Activated CD4-positive, alpha-beta T cell treated with anti-CD3 and anti-CD28 coated beads, Interleukin-2, Interleukin-4, amounts not matched to agents 100 ng/mL and 50 ng/mL, durations not matched to agents 16 hours and 8 hours (primary cell): ENCODE measurements around the gene MYO9A.
A peak's percentile ranks its signal among the peaks of the same experiment; 100 is the strongest.

Experiments
- DNase-seq: peaks from one replicate; pipeline ENCODE4 v3.0.0-alpha.2; 2020; ENCODE audit warnings: low spot score

The MYO9A gene

DNA sequence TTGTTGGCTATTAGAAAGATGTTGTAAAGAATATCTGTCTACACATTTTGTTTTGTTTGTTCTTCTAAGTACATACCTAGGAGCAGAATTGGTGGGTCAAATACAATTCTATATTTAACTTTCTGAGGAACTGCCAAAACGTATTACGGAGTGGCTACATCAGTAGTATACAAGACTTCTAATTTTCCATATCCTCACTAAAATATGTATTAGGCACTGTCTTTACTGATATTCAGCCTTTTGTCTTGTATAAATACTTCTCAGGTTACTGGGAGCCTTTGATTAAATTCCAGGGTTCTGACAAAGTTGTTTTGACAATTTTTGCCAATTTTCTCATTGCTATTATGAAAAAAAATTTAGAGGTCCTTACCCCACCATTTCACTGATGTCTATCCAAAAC lies 160.9 kb downstream of the MYO9A start:
- no peak for DNase-seq

DNA sequence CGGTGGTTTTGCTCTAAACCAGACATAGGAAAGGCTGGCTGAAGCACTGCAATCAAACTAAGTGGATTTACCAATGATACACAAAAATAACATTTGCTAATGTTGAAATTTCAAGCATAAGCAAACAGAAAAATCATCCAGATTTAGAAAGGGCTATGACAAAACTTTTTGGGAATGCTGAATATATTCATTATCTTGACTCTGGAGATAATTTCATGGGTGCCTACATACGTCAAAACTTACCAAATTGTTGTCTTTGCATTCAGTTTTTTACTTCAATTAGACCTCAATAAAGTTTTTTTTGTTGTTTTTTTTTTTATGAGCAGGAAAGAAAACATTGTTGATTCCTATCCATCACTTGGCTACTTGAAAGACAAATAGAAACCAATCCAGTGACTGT lies 166.8 kb downstream of the MYO9A start:
- no peak for DNase-seq

DNA sequence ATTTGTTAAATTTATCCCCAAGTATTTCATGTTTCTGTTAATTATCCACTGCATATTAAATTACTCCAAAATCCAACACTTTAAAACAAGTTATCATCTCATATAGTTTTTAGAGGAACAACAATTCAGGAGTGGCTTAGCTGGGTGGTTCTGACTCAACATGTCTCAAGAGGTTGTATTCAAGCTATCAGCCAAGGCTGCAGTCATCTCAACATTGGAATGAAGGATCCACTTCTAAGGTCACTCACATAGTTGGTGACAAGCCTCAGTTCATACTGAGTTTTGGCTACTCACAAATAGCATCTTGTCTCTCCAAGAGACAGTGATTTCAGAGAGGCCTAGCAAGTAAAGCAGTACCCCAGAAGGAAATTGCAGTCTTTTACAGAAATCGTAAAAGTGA lies 172.9 kb downstream of the MYO9A start:
- no peak for DNase-seq

DNA sequence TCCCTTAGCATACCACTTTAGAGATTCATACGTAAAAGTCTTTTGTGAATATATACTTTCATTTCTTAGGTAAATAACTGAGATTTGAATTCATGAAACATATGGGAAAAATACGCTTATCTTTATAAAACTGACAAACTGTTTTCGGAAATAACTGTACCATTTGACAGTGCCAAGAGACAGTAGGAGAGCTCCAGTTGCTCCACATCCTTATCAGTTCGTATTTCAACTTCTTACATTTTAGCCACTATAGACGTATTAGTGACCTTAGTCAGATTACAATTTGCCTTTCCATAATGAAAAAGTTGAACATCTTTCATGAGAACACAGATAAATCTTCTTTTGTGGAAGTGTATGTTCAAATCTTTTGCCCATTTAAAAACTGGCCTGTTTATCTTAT lies 174.1 kb downstream of the MYO9A start:
- no peak for DNase-seq

DNA sequence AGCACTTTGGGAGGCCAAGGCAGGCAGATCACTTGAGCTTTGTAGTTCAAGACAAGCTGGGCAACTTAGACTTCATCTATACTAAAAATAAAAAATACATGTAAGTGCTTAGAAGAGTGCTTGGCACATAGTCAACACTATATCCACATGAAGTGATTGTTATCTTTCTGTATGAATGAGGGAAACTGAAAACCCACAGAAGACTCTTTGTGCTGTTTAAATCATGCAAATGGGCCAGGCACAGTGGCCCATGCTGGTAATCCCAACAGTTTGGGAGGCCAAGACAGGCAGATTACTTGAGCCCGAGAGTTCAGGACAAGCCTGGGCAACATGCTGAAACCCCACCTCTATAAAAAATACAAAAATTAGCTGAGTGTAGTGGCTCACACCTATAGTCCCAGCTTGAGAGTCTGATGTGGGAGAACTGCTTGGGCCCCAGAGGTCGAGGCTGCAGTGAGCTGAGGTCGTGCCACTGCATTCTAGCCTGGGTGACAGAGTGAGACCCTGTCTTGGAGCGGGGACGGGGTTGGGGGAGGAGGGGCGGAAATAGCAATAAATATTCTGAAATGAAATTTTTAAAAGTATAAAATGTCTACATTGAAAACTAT lies 177.9 kb downstream of the MYO9A start:
- no peak for DNase-seq

DNA sequence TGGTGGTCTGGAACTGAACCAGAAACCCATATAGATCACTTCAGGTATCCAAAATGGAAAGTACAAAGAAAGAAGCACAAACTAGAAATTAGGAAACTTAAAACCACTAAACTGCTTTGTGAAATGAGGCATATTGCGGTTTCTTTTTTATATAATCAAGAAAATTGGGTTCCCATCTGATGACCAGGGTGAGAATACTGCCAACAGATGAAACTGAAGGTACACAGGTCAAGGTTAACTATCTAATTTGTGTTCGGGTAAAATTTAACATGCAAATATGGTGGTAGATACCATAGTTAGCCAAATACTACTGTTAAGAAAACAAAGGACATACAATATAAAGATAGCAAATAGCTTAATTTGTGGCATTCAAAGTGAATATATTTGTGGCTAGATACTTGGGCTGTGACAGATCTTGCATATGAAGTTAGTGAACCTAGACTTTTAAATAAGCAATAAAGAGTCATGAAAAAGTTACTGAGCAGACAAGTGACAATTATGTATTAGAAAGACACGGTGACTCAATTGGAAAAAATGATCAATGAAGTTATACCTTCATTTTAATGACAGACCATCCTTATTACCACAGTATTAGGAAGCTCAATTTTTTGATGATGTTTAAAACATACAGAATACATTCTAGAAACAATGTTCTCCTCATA lies 180.2 kb downstream of the MYO9A start:
- no peak for DNase-seq

DNA sequence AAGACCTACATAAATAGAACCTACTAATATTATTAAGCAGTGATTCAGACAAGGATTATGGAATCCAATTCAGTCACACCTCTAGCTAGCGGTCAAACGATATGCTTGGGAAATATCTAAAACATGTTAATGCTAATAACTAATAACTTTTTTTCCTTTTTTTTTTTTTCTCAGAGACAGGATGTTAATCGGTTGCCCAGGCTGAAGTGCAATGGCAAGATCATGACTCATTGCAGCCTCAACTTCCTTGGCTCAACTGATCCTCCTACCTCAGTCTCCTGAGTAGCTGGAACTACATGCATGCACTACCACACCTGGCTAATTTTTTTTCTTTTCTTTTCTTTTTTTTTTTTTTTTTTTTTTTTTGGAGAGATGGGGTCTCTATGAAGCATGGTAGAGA lies 183.5 kb downstream of the MYO9A start:
- DNase-seq = no peak

DNA sequence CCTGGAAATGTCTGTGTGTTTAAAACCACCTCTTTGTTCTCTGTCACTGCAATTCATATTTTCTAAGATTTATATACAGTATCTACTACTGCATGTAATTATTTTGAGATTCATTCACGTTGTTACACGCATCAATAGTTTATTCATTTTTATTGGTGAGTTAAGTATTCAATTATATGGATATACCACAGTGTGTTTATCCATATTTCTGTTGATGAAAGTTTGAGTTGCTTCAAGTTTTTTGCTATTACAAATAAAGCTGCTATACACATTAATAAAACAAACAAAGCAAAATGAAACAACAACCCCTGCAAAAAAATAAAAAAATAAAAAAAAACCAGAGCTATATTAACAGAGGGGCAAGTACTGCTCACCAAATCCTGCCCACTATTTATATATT lies 185.3 kb downstream of the MYO9A start:
- no peak for DNase-seq

DNA sequence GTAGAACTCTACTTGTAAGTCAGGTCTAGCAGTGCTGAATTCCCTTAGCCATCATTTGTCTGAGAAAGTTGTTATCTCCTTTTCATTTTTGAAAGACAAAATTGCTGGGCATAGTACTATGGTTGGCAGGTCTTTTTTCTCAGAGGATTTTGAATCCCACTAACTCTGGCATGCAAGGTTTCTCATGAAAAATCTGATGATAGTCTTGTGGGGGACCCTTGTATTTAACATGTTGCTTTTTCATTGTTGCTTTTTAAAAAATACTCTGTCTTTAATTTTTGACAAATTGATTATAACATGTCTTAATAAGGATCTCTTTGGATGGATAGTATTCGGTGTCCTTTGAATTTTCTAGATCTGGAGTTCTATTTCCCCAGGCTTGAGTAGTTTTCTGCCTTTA lies 186.7 kb downstream of the MYO9A start:
- no peak for DNase-seq

DNA sequence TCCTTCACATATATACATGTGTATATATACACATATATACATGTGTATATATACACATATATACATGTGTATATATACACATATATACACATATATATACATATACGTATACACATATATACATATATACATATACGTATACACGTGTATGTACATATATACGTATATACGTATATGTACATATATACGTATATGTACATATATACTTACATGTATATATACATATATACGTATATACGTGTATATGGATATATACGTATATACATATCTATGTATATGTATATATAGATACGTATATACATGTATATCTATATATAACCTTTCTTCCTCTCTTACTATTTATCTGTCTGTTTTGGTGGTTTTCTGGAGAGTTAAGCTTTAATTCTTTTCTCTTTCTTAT lies 192.8 kb downstream of the MYO9A start:
- no peak for DNase-seq

DNA sequence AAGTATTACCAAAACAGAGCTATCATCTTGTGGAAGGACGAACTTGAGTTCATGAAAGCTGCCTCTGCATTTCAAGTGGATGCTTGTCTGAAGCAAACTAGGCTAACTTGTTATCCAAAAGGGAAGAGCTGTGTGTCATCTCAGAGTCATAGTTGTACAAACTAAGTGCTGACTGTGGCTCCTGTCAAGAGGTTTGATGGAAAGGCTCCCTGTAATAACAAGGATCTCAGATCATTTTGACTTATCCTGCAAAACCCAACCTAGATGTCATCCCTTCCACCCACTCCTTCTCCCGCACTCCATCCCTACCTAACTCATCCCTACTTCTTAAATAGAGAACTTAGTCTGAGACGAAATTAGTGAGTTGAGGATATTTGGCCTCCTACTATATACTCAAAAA lies 196.8 kb downstream of the MYO9A start:
- DNase-seq = no peak

DNA sequence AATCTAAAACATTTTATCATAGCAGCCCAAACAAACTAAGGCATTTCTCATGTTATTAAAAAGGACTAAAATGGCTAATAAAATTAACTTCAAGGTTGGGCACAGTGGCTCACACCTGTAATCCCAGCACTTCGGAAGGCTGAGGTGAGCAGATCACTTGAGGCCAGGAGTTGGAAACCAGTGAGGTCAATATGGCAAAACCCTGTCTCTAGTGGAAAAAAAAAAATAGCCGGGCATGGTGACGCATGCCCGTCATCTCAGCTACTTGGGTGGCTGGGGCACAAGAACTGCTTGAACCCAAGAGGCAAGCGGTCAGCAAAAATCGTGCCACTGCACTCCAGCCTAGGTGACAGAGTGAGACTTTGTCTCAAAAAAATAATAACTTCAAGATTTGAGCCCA lies 197.4 kb downstream of the MYO9A start:
- DNase-seq = no peak

DNA sequence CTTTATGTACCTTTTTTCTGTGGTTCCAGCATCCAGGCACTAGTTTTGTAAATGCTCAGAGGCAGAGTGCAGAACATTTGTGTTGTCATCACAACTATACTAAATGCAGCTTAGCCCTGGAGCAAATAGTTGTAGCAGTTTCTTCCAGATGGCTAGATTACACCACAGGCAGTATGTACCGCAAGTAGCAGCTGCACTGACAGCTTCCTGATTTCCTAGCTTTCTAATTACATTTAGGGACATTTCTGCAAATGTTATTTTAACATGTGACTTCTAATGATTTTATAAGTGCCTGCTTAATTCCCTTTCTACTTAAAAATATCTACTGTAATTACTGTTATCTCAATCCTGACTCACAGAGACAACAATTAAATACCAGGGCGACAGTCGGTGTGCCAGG lies 201.1 kb downstream of the MYO9A start:
- DNase-seq = no peak

DNA sequence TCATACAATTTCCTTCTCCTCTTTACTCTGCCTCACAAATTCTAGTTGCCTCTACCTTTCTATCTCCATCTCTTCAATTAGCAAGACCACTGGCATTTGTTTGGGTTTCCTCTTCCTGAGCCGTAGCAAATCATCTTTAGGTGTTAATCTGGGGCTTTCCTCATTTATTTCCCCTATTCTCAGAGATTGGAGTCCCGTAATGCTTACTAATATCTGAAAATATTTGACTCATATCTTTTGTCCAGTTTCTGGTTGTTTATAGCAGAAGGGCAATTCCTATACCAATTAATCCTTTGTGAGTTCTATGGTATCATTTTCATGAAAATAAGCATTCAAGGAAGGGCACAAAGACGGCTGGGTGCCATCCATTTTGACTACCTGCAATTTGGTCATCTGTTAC lies 203.9 kb downstream of the MYO9A start:
- peak; percentile 5 for DNase-seq

DNA sequence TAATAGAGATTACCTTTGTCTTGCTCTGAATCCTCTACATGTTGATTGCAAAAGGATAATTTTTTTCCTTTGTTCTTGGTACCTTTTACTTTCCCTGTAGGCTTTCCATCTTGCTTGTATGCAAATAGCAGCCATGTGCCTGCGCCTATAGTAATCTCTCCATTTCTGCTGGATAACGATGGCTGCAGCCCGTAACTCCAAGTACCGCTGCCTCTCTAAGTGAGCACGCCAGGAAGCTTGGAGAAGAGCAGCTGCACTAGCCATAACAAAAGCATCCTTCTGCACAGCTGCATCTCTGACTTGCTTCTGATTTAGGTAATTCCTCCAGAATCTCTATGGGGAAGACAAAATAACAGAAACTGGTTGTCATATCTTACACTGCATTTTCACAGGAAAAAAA lies 218.3 kb downstream of the MYO9A start:
- no peak for DNase-seq

DNA sequence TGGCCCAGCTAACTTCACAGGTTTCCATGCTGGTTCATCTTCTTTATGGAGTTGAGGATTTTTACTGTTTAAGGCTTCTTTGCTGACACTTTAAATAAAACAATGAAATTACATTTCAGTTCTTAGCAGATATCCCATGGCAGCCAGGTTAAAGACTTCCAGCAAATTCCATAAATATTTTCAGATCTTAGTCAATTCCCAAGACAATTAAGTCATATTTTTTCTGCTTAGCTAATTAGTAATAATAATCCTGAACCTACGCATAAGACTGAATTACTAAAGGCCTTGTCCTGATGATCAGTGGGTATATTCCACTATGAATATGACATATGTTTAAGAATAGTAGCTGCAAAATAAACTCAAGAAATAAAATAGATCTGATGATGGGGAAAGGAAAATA lies 224.3 kb downstream of the MYO9A start:
- DNase-seq = no peak

DNA sequence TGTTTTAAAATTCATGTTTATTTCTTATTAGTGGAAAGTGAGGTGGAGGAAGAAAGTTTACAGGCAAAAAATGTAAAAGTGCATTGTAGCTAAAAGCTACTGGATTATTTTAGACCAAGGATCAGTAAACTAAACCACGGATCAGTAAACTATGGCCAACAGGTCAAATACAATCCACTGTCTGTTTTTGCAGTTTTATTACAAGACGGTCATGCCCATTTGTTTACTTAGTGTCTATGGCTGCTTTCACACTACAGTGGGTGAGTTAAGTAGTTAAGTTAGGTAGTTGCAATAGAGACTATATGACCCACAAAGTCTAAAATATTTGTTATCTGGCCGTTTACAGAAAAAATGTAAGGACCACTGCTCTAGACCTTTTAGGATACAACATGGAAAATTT lies 225.6 kb downstream of the MYO9A start:
- DNase-seq = no peak

DNA sequence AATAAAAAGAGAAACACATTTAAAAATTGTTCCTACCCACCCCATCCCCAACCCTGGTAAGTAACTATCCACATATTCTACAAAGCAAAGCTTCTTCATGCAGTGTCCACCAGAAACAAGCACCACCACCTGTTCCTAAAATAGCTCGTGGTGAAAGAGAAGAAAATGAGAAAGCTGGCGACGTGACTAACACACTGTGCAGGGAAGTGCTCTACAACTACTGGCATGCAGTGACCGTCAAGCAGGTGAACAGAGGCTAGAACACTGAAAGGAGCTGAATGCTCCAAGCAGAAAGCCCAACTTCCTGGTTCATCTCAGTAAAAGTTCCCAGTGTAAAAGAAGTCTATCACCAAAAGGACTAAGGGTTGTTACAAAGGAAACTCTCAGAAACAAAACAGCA lies 226.9 kb downstream of the MYO9A start:
- DNase-seq = no peak

DNA sequence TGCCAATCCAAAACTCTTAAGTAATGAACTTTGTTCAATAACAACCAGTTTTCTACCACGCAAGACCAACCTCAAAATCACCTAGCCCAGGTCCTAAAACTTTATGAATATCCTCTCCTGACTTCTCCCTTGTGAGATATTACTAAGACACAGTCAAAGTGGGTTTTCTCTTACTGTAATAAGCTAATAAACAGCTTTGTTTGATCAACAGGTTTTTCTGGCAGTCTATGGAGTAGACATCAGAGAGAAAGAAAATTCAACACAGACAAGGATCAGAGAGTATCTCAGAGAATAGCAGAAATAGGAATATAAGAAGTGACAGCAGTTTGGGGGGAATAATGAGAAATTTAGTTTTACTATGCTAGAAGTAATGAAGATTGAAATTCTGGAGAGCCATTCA lies 228.0 kb downstream of the MYO9A start:
- no peak for DNase-seq

DNA sequence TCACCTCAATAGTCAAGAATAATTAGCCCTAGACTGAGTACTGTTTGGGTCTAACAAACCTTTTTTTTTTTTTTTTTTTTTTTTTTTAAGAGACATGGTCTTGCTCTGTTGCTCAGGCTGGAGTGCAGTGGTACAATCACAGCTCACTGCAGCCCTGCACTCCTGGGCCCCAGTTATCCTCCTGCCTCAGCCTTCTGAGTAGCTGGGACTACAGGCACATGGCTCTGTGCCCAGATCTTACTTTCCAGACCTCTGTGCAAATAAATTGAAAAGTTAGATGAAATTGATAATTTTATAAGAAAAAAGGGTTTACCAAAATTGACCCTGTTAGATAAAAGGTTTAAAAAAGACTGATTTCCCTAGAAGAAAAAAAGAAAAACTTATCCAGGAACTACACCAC lies 228.6 kb downstream of the MYO9A start:
- DNase-seq = no peak

DNA sequence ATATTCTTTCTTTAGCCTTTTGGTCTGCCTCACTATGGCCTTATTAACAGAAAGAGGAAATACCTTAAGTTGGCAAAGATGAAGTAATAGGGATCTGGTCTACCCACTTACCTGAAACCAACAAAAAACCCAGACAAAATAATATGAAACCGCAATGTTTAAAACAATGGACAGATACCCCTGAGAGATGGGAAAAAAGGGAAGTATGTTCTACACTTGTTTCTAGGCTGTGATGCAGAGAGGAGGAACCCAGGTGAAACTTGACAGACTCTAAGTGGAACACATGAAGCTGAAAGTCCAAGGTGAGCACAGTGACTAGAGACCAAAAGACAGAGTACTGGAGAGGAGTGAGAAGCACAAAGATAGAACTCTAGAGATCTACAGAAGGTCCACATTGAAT lies 229.2 kb downstream of the MYO9A start:
- DNase-seq = no peak

DNA sequence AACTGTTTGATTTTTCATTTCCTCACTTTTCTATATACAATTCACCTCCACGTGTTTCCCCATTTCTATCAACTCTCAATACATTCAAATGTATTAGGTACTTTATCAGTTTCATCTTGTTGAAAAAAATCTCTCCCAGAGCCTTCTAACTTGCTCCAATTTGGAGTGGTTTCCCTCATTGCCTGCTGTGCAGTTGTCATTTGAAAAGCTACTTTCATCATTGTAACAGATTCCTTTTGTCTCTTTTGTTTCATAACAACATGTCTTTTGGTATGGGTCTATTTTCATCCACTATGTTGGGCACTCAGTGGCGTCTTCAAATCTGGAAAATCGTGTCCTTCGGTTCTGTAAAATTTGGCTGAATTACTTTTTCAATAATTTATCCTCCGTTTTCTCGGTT lies 232.6 kb downstream of the MYO9A start:
- no peak for DNase-seq

DNA sequence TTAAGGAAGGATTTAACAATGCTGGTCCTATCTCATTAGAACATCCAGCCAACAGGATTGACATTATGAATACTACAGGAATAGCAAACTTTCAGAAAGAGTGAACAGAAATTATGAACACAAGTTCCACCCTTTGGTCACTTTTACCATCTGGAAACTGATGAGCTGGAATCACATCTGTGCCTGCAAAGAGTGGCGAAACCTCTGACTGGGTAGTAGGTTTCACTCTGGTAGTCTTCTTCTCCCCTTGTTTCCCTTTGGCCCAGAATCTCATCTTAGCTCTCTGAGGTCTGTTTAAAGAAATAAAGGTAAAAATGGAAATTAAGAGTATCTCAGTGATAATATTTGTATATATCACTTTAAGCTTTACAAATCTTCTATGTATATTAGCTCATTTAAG lies 234.5 kb downstream of the MYO9A start:
- DNase-seq = no peak

DNA sequence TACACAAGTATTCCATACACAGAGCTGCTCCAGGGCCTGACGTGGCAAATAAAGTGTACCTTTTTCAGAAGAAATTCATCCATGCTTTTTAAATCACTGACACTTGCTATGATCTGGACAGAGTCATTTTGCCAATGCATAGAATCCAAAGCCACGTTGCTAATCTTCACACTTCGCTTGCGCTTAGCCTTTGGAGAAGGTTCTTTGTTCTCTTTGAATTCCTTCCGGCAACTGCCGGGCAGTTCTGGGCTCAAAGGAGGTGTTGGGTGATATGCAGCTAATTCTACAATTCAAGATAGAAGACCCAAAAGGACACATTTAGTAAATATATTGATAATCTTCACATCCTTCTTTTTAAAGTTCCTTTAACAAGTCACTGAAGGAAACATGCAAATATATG lies 237.7 kb downstream of the MYO9A start:
- no peak for DNase-seq

DNA sequence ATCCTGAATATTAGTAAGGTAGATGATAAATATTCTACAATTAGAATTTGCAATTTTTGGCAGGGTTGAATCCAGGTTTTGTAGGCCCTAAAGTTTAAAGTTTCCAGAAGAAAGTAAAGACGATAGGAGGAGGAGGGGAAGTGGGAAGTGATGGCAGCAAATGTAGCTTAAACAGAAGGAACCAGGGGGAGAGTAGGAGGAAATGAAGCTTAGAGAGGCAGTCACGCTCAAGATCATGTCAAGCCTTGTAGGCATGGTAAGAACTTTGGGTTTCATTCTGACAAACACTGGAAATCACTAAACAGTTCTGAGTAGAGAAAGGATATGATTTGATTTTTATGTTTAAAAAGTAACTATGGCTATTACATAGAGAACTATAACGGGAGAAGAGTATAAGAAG lies 243.7 kb downstream of the MYO9A start:
- DNase-seq = no peak
